HUES48 (cell line): Measurements from ENCODE around the gene SMAGP.
A peak's percentile ranks its signal among the peaks of the same experiment; 100 is the strongest.
"Not testable (repeated sequence)": the region's sequence is repeated elsewhere in the genome, so short reads cannot be mapped to it uniquely, and the experiment has no call there.

Source experiments
- H3K27ac ChIP-seq: one replicate; pipeline ENCODE4 v1.7.0; 2013; ENCODE audit warnings: low read depth, low read length, inconsistent platforms
- H3K27me3 ChIP-seq: 2 replicates; pipeline ENCODE4 v1.6.1; 2013; ENCODE audit warnings: mild to moderate bottlenecking, low read length; ENCODE audit not compliant: control insufficient read depth, insufficient read depth
- H3K36me3 ChIP-seq: 2 replicates; pipeline ENCODE4 v1.6.1; 2013; ENCODE audit warnings: low read length; ENCODE audit not compliant: control insufficient read depth, insufficient read depth
- H3K4me1 ChIP-seq: 2 replicates; pipeline ENCODE4 v1.6.1; 2013; ENCODE audit warnings: mild to moderate bottlenecking, low read length; ENCODE audit not compliant: control insufficient read depth, insufficient read depth
- H3K4me3 ChIP-seq: 2 replicates; pipeline ENCODE4 v1.5.1; 2013; ENCODE audit warnings: mild to moderate bottlenecking, low read depth, low read length
- H3K9ac ChIP-seq: 2 replicates; pipeline ENCODE4 v1.6.1; 2013; ENCODE audit warnings: mild to moderate bottlenecking, low read depth, low read length, moderate library complexity
- H3K9me3 ChIP-seq: 2 replicates; pipeline ENCODE4 v1.6.1; 2013; ENCODE audit warnings: low read length; ENCODE audit not compliant: control insufficient read depth, insufficient read depth

The SMAGP gene

DNA sequence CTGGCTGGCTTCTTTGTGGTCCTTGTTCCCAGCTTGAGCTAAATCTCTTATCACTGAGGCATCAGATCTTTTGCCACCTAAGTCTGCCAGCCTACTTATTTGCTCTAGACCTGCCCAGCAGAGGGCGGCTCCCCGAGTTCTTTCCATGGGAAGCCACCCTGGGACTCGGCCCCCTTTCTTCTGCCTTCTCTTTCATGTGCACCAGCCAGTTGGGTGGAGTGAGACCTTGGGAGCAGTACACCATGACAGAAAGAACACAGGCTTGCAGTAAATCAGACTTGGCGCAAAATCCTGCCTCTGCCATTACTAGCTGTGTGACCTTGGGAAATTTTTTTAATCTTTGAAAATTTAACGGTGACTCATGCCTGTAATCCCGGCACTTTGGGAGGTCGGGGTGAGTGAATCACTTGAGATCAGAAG is 7.4 kb downstream of the SMAGP start:
- no peaks in the 10 kb centered on the region for H3K4me1 ChIP-seq
- H3K4me3 ChIP-seq, result no peak overlapping the region
- no peak overlapping the region for H3K9ac ChIP-seq
- H3K9me3 ChIP-seq, result no peaks in the 10 kb centered on the region
- no peaks in the 10 kb centered on the region for H3K36me3 ChIP-seq
- no peaks in the 10 kb centered on the region for H3K27me3 ChIP-seq
- H3K27ac ChIP-seq, result no peak overlapping the region

DNA sequence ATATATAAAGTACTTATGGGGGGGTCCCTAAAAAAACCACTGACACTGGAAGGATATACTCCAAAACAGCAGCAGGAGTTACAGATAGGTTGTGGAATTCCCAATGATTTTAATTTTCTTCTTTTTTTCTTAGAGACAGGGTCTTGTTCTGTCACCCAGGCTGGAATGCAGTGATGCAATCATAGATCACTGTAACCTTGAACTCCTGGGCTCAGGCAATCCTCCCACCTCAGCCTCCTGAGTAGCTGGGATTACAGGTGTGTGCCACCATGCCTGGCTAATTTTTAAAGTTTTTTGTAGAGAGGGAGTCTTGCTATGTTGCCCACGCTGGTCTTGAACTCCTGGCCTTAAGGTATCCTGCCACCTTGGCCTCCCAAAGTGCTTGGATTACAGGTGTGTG is 10.6 kb downstream of the SMAGP start:
- not testable (repeated sequence) for H3K36me3 ChIP-seq, H3K9ac ChIP-seq, H3K4me3 ChIP-seq, H3K4me1 ChIP-seq, H3K9me3 ChIP-seq, H3K27ac ChIP-seq, H3K27me3 ChIP-seq

DNA sequence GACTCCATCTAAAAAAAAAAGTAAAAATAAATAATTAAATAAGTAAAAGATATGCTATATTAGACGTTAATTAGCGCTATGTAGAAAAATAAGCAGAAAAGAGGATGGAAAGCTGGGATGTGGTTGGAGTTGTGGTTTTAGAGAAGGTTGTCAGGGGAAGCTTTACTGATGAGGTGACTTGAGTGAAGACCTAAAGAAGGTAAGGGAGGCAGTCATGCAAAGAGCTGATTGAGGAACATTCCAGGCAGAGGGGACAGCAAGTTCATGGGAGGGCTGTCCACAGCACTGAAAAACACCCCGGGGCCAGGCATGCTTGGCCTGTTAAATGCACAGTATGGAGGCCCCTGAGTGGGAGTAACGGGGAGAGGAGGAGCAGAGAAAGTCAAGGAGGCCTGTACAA is 15.7 kb downstream of the SMAGP start:
- H3K4me1 ChIP-seq, result peaks cover 4% of the 10 kb centered on the region; the same call in 1 of the 2 replicates
- H3K9me3 ChIP-seq, result no peaks in the 10 kb centered on the region
- no peaks in the 10 kb centered on the region for H3K36me3 ChIP-seq
- H3K27me3 ChIP-seq, result no peaks in the 10 kb centered on the region
- no peak overlapping the region for H3K4me3 ChIP-seq
- no peak overlapping the region for H3K27ac ChIP-seq
- no peak overlapping the region for H3K9ac ChIP-seq

DNA sequence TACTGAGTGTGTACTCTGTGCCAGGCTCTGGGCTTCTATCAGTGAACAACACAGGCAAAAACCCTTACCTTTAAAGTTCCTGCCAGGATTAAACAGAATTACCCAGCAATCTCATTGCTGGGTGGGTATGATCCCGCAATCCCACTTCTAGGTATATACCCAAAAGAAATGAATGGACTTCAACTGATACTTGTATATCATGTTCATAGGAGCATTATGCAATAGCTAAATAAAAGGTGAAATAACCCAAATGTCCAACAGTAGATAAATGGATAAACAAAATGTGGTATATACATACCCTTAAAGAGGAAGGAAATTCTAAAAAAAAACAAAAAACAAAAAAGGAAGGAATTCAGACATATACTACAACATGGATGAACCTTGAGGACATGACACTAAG is 16.9 kb downstream of the SMAGP start:
- Histone ChIP-seq H3K27ac (no peak overlapping the region), H3K4me1 (peaks cover 6% of the 10 kb centered on the region), H3K27me3 (no peaks in the 10 kb centered on the region), H3K36me3 (no peaks in the 10 kb centered on the region), H3K9me3 (no peaks in the 10 kb centered on the region), H3K9ac (no peak overlapping the region), H3K4me3 (no peak overlapping the region)

DNA sequence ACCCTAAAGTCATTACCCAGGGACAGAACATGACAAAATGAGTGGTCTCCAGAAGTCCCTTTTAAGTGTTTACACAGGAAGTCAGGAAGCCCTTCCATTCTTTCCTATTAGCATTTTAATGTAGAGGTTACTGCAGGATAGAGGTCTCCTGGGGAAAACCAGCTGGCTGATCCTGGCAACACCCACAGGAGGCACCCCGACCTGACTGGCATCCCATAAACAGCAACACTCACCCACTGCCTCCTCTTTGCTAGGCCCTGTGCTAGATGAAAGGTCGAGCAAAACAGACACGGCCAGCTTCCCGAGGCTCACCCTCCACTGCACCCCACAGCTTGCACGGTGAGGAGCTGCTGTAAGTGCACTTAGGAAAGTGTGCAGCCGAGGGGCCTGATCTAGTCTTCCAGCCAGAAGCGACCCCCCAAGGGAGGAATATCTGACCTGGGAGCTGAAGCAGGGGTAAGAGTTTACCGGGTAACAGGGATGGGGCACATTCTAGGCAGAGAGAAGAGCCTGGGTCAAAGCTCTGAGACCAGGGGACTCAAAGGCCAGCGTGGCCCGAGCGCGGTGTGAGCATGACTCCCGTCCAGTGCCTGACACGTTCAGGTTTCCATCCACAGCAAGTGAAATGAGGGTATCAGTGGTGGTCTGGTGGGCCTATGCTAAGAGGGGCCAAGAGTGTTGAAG is 22.6 kb downstream of the SMAGP start:
- Histone ChIP-seq H3K27me3 (no peaks in the 10 kb centered on the region), H3K4me3 (no peak overlapping the region), H3K27ac (peak overlapping the region; percentile 63), H3K4me1 (peaks cover 25% of the 10 kb centered on the region), H3K9me3 (no peaks in the 10 kb centered on the region), H3K9ac (no peak overlapping the region), H3K36me3 (peaks cover 28% of the 10 kb centered on the region)

DNA sequence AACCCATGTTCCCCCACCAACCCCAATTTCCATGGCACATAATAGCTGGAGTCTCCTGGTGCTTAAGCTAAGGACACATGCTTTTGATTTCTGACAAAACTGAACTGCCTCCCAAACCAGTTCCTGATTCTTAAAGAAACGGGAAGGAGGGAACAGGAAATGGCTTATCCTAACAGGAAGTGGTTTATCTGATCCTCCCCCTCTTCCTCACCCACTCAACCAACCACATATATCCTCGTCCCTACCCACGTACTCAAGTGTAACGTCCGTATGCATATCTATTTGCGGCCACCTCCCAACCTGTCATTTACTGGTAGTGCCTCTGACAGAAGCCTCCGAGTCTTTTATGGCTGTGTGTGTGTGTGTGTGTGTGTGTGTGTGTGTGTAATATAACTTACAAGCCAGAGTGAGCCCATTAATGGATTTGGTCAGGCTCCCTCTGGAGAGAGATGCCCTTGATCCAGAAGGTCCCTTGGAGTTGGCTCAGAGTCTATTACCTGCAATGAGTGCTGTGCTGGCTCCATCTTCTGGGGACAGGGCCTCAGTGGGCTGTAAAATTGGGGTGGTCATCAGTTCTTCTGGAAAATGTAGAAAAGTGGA is 23.9 kb downstream of the SMAGP start:
- Histone ChIP-seq H3K36me3 (peaks cover 40% of the 10 kb centered on the region), H3K27me3 (no peaks in the 10 kb centered on the region), H3K4me1 (peaks cover 23% of the 10 kb centered on the region), H3K9ac (no peak overlapping the region), H3K9me3 (no peaks in the 10 kb centered on the region), H3K4me3 (no peak overlapping the region), H3K27ac (no peak overlapping the region)

DNA sequence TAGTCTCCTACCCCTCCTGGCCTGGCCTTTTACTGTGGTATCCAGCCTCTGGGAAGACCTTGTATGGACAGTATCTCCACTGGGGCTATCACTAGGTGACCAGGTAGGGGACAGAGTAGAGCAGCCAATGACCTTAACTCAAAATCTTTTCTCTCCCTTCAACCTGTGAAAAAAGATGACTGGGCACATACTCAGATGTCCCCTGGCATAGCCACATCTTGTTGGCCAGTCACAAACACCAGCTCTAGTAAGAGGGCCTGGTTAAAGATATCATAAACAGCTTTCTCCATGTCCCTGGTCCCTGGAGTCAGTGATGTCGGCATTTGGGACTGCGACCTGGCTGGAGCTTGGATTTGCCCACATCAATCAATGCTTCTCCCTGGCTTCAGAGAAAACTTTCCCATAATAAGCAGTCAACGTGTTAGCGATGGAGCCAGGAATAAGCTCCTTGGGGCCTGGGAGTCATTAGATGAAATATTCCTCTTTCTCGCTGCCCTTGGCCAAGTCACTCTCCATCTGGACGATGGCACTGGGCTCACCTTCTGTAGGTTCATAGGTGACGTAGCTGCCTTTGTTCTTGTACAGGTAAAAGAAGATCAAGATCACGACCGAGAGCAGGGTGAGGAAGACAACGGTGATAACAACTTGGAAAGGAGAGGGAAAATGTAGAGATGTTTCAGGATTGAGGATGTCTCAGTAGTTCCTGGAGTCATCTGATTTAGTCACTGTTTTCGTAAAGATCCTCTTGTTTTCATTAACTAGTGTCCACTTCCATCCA is 24.6 kb downstream of the SMAGP start:
- Histone ChIP-seq H3K27me3 (no peaks in the 10 kb centered on the region), H3K9ac (no peak overlapping the region), H3K4me1 (peaks cover 23% of the 10 kb centered on the region), H3K27ac (no peak overlapping the region), H3K36me3 (peaks cover 47% of the 10 kb centered on the region), H3K9me3 (no peaks in the 10 kb centered on the region), H3K4me3 (no peak overlapping the region)

DNA sequence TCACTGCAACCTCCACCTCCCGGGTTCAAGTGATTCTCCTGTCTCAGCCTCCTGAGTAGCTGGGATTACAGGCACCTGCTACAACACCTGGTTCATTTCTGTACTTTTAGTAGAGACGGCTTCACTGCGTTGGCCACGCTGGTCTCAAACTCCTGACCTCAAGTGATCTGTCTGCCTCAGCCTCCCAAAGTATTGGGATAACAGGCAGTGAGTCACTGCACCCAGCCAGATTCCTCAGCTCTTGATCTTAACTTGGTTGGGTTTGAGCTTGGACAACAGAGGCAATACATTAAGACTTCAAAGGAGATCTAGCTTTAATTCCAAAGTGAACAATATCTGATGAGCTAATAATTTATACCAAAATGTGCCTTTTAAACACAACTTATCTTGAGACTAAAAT is 25.9 kb downstream of the SMAGP start:
- H3K4me1 ChIP-seq, result peaks cover 28% of the 10 kb centered on the region
- H3K36me3 ChIP-seq, result peaks cover 55% of the 10 kb centered on the region
- H3K27ac ChIP-seq, result no peak overlapping the region

DNA sequence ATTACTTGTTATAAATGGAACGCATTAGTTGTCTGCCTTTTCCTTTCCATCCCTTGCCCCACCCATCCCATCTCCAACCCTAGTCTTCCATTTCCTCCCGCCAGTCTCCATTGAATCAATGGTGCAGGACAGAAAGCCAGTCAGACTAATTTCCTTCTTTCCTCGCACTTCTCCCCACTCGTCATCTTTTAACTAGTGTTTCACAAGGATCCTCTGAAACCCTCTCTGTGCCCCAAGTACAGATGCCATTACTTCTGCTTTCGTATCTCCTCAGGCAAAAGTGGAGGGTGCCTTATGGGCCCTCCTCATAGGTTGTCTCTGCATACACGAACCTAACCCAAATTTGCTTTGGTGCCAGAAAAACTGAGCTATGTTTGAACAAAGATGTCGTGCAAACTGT is 27.3 kb downstream of the SMAGP start:
- Histone ChIP-seq H3K36me3 (peaks cover 55% of the 10 kb centered on the region), H3K4me3 (no peak overlapping the region), H3K9ac (no peak overlapping the region), H3K4me1 (peaks cover 26% of the 10 kb centered on the region), H3K9me3 (no peaks in the 10 kb centered on the region), H3K27me3 (no peaks in the 10 kb centered on the region), H3K27ac (no peak overlapping the region)

More for the DNA sequence above, 25.9 kb downstream of the SMAGP start:
- no peaks in the 10 kb centered on the region for H3K9me3 ChIP-seq
- H3K9ac ChIP-seq, result no peak overlapping the region
- no peaks in the 10 kb centered on the region for H3K27me3 ChIP-seq
- H3K4me3 ChIP-seq, result no peak overlapping the region

DNA sequence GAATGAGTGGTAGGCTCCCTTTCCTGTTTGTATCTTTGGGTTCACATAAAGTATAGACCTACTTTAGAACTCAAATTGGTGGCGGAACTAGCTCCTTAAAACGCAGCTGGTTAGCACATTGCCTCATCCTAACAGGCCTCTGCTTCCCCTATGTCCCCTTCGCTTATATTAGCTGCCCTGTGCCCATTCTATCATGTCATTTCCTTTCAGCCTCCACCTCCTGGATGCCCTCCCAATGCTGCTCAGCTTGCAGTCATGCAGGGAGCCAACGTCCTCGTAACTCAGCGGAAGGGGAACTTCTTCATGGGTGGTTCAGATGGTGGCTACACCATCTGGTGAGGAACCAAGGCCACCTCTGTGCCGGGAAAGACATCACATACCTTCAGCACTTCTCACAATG is 28.1 kb downstream of the SMAGP start:
- no peak overlapping the region for H3K4me3 ChIP-seq
- no peaks in the 10 kb centered on the region for H3K27me3 ChIP-seq
- peaks cover 55% of the 10 kb centered on the region for H3K36me3 ChIP-seq
- H3K4me1 ChIP-seq, result peaks cover 19% of the 10 kb centered on the region
- H3K27ac ChIP-seq, result no peak overlapping the region
- no peaks in the 10 kb centered on the region for H3K9me3 ChIP-seq
- no peak overlapping the region for H3K9ac ChIP-seq

DNA sequence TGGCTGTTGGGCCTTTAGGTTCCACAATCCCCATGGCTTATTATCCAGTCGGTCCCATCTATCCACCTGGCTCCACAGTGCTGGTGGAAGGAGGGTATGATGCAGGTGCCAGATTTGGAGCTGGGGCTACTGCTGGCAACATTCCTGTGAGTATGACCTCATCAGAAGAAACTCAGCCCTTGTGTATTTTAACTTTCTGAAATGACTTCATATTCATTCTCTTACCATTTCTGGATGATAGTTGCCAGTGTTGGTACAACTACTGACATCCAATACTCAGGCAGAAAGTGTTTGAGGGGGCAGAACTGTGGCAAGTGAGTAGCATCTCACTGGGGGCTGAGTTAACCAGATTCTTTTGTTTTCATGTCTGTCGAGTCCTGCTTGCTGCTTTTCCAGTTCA is 29.2 kb downstream of the SMAGP start:
- H3K27ac ChIP-seq, result no peak overlapping the region
- H3K9me3 ChIP-seq, result no peaks in the 10 kb centered on the region
- no peaks in the 10 kb centered on the region for H3K27me3 ChIP-seq
- peaks cover 10% of the 10 kb centered on the region; the same call in 1 of the 2 replicates for H3K4me1 ChIP-seq
- H3K4me3 ChIP-seq, result no peak overlapping the region
- H3K36me3 ChIP-seq, result peaks cover 53% of the 10 kb centered on the region
- H3K9ac ChIP-seq, result no peak overlapping the region
